PC-9 (cell line): ENCODE results near the gene CDK2.
"Not testable (repeated sequence)": the region's sequence is repeated elsewhere in the genome, so short reads cannot be mapped to it uniquely, and the experiment has no call there.

Experiments used
- EZH2 ChIP-seq: fragments of 200-600 bp; sonication (generic); IDR thresholded peaks from 2 replicates; pipeline ENCODE4 v1.8.0; 2017; ENCODE audit warnings: antibody characterized with exemption, low read depth
- TF ChIP-seq, protein P1 (sequence below): fragments of 200-600 bp; sonication (generic); conservative IDR thresholded peaks from 2 replicates; pipeline ENCODE4 v1.6.1; 2017; ENCODE audit warnings: mixed run types, antibody characterized with exemption, mild to moderate bottlenecking, moderate library complexity

- TF ChIP-seq, protein P1, sequence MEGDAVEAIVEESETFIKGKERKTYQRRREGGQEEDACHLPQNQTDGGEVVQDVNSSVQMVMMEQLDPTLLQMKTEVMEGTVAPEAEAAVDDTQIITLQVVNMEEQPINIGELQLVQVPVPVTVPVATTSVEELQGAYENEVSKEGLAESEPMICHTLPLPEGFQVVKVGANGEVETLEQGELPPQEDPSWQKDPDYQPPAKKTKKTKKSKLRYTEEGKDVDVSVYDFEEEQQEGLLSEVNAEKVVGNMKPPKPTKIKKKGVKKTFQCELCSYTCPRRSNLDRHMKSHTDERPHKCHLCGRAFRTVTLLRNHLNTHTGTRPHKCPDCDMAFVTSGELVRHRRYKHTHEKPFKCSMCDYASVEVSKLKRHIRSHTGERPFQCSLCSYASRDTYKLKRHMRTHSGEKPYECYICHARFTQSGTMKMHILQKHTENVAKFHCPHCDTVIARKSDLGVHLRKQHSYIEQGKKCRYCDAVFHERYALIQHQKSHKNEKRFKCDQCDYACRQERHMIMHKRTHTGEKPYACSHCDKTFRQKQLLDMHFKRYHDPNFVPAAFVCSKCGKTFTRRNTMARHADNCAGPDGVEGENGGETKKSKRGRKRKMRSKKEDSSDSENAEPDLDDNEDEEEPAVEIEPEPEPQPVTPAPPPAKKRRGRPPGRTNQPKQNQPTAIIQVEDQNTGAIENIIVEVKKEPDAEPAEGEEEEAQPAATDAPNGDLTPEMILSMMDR: not testable (repeated sequence)
- not testable (repeated sequence) for TF ChIP-seq EZH2
Measured at GRCh38 chr12:55923648-55924047, 43.0 kb upstream of the CDK2 start.
